NCI-H345 treated with DMSO at 0.1 percent for 48 hours (cell line): Measurements from ENCODE around the gene CCR7.

ENCODE experiments used
- DNase-seq: peaks from one replicate; lab custom pipeline; 2025; ENCODE audit not compliant: unreplicated experiment; lab: John Stamatoyannopoulos, UW

The CCR7 gene

DNA sequence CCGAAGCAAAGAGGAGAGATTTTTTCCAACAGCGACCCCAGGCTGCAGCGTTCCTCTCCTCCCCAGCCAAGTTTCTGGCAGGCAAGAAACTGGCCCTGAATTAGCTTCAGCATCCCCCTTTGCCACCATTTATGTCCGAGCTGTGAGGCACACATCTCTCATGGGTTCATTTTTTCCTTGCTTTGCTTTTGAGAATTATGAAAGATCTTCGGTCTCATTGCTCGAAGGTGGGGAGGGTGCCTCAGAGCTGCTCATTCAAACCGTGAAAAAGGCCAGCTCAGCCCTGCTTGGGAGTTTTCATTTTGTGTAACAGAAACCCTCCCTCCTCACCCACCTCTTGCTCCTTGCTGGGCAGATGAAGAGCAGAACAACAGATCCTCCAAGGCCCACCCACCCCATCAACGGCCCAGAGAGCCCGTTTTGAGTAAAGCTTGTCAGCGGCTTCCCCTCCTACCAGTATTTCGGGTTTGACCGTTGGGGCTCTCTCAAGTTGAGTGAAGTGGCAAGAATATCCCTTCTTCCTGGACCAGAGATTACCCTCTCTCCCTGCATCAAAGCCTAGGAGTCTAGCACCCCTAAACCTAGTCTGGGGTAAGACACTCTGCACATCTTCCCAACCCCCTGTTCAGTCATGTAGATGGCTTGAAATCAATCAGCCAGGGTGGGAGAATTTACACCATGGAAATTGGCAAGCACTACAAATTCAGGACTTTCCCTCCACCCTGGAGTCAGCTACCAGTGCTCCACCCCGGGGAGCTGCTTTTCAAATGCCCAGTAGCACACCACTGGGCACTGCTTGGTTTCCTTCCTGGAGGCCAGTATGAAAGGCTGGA, 1.8 kb downstream of the CCR7 start:
- DNase-seq: no peak

DNA sequence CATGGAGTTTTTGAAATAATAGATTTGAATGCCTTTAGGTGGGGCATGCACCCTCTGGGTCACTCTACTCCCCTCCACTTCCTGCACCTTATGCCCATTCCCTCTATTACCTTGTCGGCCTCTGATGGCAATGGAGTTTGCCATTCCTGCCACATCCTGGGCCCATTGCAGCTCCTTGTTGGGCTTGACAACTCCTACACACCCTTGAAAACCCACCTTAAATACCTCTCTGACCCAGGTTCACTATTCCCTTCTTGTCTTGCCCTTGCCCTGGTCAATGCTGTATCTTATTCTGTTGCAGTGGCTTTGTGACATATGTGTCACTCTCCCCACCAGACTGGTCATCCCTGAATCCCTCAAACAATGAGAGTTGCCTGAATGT, 2.4 kb downstream of the CCR7 start:
- DNase-seq: no peak

DNA sequence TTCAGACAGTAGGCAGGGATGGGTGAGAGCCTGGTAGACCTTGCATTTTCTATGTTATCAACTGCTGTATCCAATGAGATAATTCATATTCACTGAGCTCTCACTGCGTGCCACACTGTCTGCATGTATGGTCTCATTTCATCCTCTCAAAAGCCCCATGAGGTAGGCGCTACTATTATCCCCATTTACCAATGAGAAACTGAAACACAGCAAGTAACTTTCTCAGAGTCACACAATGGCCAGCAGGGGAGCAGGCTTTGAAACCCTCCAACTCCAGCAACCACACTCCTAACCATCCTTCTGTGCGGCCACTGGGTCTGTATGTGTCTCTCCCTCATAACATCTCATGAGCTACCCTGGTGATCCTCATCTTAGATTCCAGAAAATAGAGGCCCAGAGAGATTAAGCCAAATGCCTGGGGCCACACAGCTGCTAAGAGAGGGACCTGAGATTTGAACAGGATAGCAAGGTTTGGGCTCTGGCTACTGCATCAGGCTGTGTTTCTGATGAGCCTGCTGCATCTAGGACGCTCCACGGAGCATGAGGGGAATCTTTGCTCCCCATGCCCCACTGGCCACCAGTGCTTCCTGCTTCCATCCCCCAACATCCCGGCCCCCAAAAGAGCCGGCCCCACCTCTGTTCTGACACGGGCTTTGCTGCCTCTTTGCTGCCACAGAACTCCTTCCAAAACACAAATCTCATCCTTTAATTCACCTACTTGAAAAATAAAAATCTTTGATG, 3.2 kb downstream of the CCR7 start:
- DNase-seq: no peak

DNA sequence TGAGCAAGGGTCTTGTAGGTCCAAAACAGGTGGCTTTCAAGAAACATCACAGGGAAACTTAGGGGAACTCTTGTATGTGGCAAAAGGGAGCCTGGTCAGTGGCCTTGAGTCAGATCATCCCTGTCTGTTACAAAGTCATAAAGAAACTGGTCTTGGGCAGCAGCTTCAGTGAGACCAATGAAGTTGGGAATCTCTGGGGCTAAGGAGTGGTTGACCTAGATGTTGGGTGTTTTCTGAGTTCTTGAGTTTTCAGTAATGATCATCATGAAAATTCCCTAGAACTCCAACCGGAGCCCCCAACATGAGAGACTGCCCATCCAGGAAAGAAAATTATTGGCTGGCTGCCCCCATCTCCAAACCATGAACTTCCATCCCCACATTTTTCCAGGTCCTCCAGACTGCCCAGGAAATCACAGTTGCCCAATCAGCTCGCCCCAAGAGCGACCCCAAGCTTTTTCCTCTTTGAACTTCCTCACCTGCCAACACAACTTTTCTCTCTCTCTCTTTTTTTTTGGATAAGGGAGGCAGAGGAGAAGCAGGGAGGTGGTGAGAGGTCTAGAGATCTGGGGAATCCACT, 3.9 kb downstream of the CCR7 start:
- DNase-seq: no peak

DNA sequence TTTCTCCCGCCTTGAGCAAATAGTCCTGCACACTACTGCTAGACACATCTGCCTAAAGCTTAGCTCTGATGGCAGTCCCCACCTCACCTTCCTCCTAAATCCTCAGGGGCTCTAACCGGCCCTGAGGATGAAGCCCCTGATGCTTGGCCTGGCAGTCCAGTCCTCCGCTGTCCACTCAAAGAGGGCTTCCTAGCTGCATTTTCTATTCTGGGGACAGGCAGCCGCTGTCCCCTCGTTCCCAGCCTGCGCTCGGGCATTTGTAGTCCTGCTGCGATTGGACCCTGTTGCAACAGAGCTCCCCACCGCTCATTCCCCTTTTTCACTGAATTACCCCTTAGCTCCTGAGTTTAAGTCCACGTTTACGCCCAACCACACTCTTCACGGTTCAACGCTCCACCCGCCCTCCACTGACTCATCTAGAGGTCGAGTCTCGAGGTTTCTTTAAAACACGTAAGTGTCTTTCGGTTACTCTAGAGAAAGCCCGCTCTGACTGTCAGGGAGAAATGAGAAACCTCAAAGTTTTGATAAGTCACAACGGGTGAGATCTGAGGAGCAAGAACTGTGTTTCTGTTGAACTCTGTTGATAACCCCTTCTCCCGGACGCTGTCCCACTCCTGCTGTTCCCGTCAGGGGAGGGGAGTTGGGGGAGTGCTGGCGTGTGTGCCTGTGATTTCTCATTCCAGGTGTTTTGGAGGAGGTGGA, 4.5 kb downstream of the CCR7 start:
- no peak for DNase-seq

DNA sequence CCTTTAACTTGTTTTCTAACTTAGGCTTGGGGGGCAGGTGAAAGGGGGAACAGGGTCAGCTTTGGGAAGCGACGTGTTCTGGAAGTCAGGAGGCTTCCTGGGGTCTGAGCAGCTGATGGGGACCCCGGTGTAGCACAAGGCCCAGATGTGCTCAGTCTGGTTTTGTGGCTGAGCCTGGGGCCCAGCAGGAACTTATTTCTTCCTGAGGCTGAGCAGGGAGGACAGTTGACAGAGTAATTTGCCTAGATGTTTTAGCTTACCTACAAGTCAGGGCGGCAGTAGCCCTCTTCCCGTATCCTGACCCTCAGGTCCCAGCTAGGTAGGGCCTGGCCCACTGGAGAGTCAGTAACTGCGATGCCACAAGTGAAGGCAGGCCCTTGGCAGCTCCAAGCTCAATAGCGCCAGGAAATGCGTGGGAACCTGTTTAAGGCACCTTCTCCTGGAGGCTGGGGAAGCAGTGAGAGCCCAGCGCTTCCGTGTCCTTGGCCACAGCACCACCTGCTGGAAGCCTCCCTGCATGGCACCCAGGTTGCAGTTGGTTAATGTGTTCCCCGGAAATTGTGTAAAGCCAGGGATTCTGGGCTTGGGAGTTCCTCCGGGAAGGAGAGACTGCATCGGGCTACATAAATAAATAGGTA, 5.2 kb downstream of the CCR7 start:
- peak; percentile 69 for DNase-seq

DNA sequence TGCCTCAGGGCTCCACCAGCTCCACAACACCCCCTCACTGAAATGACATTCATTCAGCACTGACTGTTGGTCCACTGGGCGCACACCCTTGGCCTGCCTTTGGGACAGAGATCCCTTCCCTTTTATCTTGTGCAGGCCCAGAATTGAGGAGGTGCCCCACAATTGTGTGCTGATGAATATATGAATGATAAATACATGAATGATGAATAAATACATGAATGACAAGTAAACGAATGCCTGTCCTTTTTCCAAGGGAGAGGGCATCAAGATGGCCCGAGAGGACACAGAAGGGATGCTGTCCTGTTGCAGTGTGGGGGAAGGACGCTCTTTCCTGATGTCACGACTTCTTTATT, 5.7 kb downstream of the CCR7 start:
- DNase-seq: no peak

DNA sequence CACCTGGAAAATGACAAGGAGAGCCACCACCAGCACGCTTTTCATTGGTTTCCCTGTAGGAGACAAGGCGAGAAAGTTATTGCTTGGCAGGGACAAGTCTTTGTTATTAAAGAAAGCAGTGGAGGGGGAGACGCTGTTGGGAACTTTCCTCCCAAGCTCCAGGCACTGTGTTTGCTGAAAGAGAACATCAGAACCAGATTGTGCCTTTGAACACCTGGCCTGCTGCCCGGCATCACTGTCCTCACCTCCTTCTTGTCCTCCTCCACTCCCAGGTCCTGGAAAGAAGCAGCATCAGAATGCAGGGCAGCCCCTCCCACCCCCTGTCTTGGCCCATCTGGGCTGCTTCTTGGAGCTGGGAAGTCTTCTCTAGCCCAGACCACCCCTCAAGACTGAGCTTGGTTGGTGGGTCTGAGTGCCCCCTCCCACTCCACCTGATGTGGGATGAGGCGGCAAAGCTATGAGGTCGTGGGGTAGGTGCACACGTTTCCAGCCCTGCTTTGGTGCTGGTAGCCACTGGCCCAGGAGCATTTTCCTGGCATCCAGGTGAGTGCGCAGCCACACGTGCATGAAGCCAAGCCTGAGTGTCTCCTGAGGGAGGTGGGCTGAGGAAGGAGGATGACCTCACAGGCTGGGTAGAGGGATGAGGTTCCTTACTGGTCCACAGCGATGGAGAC, 6.2 kb downstream of the CCR7 start:
- no peak for DNase-seq

DNA sequence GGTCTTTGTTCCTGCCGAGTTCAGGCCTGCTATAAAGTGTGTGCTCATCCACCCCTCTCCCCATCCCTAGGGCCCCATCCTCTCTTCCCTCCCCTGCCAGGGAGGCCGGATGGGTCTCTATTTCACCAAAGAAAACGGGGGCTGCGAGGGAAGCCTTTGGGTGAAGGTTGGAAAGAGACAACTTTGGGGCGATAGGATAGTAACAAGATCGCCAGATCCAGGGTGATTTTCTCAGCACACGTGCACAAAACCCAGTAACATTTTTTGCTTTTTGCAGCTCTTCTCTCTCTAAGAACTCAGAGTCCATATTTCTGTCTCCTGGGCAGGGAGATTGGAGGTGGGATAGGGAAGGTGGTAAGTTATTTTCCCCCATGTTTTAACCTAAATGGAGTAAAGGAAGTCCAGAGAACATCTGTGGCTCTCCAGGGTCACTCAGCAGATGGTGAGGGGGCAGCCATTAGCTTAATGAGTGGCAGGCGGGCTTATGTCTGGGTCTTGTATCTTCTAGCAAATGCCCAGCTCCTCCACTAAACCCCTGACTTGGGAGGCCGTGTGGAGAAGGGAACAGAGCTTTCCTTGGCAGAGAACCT, 6.9 kb downstream of the CCR7 start:
- no peak for DNase-seq

DNA sequence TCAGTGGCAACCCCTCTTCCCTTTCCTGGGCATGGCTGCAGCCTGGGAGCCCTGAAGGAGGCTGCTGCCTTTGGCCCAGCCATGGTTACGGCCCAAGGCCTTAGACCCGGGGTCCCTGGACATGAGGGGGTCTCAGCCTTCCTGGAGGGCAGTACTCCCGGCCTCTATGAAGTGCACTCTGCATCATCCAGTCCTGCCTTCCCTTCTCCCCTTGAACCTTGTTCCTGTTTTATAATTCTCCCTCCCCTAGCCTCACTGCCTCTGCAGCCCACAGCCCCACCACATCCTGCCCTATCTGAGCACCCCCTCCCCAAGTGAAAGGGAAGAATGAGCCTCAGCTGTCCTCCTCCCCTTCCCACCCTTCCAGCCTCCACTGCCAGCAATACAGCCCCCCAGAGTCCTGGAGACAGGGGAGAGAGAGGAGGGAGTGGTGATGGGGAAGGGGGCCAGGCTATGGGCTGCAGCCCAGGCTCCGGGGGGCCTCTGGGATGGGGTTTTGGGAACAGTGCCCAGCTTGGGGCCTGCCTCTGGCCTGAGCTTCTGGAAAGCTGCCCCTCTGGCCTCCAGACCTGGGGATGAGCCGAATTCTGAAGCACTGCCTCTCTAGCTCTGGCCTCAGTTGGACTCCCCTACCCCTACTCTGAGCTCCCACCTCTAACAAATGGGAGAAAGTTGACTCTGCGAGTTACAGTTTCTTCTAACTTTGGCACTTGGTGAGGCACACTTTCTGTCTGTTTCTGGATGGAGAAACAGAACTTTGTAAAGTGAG, 7.6 kb downstream of the CCR7 start:
- no peak for DNase-seq

DNA sequence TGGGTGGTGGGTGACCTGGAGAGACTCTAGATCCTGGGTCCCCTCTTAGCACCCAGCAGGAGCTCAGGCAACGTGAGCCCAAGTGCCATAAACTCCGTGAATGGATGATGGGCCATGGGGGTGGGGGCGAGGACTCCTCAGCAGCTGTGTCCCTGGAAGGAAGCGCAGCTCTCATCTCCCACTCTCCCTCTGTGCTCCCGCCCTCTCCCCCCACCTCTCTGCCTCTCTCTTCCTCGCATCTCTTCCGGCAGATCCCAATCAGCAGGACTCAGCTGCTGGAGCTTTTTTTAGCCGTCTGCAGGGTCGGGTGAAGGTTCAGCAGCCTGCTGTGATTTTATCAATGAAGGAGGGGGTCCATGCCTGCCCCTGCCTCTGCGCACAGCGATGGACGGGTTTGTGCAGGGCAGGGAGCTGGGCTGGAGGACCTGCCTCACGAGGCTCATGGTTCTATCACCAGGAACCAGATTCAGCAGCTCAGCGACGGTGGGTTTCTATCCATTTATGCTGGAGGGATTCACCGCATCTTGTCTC, 8.3 kb downstream of the CCR7 start:
- no peak for DNase-seq

DNA sequence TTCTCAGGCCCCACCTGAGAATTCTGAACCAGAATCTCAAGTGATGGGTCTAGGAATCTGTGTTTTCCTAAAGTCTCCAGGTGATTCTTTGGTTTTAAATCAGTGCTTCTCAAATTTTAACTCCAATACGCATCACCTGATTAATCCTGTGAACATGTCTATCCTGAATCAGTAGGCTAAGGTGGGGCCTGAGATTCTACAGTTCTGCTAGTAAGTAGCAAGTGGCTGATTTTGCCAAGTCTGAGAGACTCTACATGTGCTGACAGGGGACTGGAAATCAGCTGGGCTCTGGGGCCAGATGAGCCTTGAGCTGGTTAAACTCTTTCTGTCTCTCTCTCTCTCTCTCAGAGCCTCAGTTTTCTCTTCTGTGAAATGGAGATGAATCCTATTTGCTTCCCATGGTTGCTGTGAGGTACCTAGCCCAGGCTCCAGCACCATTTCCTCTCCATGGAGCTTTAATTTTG, 9.0 kb downstream of the CCR7 start:
- DNase-seq: no peak

DNA sequence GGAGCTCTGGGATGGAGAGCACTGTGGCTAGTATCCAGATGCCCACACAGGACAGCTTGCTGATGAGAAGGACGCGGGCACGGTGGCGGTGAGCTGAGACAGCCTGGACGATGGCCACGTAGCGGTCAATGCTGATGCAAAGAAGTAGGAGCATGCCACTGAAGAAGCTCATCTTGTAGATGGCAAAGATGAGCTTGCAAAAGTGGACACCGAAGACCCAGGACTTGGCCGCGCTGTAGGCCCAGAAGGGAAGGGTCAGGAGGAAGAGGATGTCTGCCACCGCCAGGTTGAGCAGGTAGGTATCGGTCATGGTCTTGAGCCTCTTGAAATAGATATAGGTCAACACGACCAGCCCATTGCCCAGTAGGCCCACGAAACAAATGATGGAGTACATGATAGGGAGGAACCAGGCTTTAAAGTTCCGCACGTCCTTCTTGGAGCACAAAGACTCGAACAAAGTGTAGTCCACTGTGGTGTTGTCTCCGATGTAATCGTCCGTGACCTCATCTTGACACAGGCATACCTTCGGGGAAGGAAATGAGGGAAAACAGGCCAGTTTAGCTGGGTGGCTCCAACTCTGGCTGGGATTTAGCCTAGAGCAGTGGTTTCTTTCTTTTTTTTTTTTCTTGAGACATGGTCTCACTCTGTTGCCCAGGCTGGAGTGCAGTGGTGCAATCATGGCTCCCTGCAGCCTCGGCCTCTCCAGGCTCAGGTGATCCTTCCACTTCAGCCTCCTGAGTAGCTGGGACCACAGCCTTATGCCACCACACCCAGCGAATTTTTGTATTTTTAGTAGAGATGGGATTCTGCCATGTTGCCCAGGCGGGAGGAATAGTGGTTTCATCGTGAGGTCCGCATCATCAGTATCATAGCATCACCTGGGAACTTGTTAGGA, 9.7 kb downstream of the CCR7 start:
- no peak for DNase-seq

DNA sequence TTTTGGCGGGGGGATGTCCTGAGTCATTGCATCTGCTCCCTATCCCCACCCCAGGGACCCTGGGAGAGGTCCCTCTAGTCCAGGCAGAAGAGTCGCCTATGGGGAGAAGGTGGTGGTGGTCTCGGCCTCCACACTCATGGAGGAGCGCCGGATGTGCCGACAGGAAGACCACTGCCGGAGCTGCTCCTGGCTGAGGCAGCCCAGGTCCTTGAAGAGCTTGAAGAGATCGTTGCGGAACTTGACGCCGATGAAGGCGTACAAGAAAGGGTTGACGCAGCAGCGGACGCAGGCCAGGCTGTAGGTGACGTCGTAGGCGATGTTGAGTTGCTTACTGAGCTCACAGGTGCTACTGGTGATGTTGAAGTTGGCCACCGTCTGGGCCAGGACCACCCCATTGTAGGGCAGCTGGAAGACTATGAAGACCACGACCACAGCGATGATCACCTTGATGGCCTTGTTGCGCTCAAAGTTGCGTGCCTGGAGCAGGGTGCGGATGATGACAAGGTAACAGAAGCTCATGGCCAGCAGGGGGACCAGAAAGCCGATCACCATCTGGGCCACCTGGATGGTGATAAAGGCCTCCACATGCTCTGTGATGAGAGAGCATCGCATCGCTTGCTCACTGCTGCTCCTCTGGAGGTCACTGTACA, 10.5 kb downstream of the CCR7 start:
- no peak for DNase-seq

DNA sequence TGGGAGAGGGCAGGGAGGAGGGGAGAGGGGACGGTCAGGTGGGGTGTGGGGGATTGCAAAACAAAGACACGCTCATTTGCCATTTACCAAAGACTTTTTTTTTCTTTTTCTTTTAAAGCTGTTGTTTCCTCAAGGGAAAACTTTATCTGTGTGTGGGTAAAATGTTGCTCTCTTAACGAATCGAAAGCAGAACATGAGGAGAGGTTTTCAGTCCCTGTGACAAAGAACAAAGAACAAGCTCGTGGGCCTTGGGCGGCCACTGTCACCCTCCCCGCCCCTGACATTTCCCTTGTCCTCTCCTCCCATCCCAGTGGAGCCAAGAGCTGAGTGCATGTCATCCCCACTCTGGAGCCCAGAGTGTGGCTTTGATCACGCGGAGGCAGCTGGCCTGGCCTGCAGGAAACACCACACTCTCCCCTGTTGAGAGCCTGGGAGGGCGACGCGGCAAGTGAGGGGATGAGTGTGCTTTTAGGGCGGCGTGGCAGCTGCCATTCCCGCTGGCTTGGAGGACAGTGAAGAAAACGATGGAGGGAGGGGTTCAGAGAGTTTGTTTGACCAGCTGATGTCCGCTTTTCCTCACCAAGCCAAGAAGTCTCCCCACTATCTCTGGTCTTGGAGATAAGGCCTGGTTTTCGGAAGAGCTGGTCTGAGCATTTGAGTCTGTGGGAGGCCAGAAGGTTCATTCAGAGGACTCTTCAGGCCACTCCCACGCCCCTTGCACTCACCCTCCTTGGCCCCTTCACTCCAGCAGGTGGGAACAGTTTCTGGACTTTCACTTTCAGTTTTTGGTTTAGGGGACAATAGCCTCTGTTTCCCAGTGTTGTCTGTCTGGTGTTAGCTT, 11.4 kb downstream of the CCR7 start:
- peak; percentile 25 for DNase-seq

DNA sequence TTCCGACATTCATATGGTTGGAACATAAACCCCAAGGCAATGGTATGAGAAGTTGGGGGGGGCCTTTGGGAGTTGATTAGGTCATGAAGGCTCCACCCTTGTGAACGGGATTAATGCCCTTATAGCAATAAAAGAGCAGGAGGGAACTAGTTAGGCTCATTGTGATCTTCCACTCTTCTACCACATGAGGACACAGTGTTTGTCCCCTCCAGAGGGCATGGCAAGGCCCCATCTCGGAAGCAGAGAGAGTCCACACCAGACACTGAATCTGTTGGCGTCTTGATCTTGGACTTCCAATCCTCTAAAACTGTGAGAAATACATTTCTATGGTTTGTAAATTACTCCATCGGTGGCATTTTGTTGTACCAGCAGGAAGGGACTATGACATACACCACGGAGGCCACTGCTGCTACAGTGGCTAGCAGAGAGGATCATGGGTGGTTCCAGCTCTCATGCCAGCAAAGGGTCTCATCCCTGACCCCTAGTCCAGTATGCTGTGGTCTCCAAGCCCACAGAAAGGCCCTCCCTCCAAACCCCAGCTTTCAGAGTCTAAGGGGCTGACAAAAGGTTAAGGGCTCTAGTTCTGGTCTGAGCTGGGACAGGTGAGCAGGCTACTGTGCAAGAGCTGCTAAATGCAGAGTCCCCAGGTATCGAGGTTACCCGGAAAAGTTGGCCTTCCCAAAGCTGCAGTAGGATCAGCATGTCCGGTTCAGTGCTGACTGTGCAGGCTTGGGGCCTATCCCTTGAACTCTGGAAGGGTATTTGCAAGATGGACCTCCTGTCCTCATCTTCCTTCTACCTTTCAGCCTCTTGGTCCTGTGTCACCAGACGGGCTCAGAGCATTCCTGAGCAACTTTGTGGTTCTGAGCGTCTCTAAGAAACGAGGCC, 12.2 kb downstream of the CCR7 start:
- DNase-seq: no peak
